Measurements from ENCODE around the gene NKRF. TPM values are rescaled to one million over a fixed set of nuclear protein-coding genes. Genes with fewer than 3 reads are reported as not detected.

NKRF gene
- total RNA-seq (2021) (18.8 and 22.1 TPM in 2 replicates), Bru-seq, nascent RNA (percentile 86 among the genes with signal in this experiment), BruChase-seq, experiment 1, labeled RNA remaining after a 2-hour chase (percentile 91 among the genes with signal in this experiment), BruChase-seq, experiment 2, labeled RNA remaining after a 6-hour chase (percentile 79 among the genes with signal in this experiment)
- long read RNA-seq, transcript NKRF-201 (3 exons, 3,817 nt) = major isoform, 17 of 20 reads
- long read RNA-seq, partial matches to known transcripts = 0 of 20 reads
- long read RNA-seq, other reads (novel, unspliced or antisense) = 2 of 20 reads

DNA sequence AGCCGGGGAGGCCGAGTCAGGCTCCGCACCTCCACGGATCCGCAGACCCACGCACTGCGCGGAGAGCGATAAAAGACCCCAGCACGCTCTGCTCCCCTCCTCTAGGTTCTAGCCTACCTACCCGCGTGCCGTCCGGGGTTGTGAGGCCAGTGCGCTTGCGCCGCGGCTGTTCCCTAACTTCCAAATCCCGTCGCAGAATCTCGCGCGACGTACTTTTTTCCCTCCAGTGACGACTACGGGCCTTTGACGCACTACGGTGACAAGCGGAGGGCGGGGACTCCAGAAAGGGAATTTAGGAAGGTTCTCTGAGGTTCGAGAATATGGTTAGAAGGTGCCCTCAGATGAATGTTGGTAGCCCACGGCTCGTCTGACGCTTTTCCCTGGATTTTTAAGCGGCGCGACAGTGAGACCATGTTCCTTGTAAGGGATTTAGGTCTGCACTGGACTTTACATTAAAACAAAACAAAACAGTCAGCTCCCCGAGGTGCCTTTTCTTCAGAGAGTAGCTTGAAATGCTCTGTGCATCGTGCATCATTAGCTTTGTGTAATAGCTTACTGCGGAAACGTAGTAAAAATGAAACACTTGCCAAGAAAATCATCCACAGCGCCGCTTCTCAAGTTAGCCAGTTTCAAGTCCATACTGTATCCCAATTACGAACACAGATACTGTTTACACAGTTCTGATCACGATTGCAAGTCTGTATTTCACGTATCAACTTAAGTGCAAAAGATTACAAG, at the start of gene NKRF:
Gene NKRF, minus strand, starts transcription at position 145 of the 738 bp plus-strand sequence.
- intact Hi-C loops (cut with micrococcal nuclease; ENCODE audit: unreplicated experiment) = no loop called here
- TF ChIP-seq, protein P1, sequence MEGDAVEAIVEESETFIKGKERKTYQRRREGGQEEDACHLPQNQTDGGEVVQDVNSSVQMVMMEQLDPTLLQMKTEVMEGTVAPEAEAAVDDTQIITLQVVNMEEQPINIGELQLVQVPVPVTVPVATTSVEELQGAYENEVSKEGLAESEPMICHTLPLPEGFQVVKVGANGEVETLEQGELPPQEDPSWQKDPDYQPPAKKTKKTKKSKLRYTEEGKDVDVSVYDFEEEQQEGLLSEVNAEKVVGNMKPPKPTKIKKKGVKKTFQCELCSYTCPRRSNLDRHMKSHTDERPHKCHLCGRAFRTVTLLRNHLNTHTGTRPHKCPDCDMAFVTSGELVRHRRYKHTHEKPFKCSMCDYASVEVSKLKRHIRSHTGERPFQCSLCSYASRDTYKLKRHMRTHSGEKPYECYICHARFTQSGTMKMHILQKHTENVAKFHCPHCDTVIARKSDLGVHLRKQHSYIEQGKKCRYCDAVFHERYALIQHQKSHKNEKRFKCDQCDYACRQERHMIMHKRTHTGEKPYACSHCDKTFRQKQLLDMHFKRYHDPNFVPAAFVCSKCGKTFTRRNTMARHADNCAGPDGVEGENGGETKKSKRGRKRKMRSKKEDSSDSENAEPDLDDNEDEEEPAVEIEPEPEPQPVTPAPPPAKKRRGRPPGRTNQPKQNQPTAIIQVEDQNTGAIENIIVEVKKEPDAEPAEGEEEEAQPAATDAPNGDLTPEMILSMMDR (conservative IDR thresholded peaks at IDR 0.05; ENCODE audit: low read depth, low read length) = no peak
- no peak for TF ChIP-seq EZH2 (IDR thresholded peaks at IDR 0.05; ENCODE audit: borderline replicate concordance, low read depth, low read length, poor library complexity, severe bottlenecking)
- DNase-seq (ENCODE audit: low spot score) = peak; percentile 95
- Histone ChIP-seq H3K4me1 (ENCODE audit: insufficient read depth, low read length, poor library complexity, severe bottlenecking) (no peaks in the 10 kb centered on the region), H3K9me3 (ENCODE audit: low read depth, low read length, poor library complexity, severe bottlenecking) (no peaks in the 10 kb centered on the region), H3K27ac (ENCODE audit: low read depth, low read length, poor library complexity, severe bottlenecking) (peak within 1 kb of the TSS; percentile 94), H3K36me3 (ENCODE audit: insufficient read depth, low read length, poor library complexity, severe bottlenecking) (no peaks in the 10 kb centered on the region), H3K27me3 (replicated peaks; ENCODE audit: insufficient read depth, low read depth, low read length, poor library complexity) (no peaks in the 10 kb centered on the region), H3K4me3 (ENCODE audit: low read depth, low read length, poor library complexity, severe bottlenecking) (peak within 1 kb of the TSS; percentile 69)
- BruUV-seq (replicated peaks) = no TSS peak
- CTCF ChIA-PET = no interaction called here
- POLR2A ChIA-PET (ENCODE audit: low non-redundant PET) = no interaction called here

DNA sequence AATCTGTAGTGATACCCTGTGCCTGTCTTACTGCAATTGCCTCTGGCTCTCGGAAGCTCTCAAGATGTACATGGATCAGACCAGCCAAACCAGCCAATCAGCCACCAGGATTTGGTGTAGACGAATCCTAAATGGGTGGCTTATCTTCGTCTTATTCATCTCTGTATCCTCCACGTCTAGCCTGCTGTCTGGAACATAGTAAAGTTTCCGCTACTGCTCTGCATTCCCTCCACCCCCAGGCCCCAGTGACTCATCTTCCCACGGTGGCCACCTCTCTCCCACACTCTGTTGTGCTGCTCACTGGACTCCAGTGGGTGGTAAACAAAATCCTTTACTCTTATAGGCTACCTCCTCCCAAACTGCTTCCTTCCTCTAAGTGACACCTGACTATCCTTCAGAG, 48.9 kb upstream of the NKRF start:
- TF ChIP-seq, protein P1 (conservative IDR thresholded peaks at IDR 0.05; ENCODE audit: low read depth, low read length) = no peak
- TF ChIP-seq EZH2 (IDR thresholded peaks at IDR 0.05; ENCODE audit: borderline replicate concordance, low read depth, low read length, poor library complexity, severe bottlenecking) = no peak

GRCh38 chrX:119654112-119654531, 47.9 kb upstream of the NKRF start:
- Histone ChIP-seq H3K4me1 (ENCODE audit: insufficient read depth, low read length, poor library complexity, severe bottlenecking) (no peaks in the 10 kb centered on the region), H3K27ac (ENCODE audit: low read depth, low read length, poor library complexity, severe bottlenecking) (no peak overlapping the region), H3K9me3 (ENCODE audit: low read depth, low read length, poor library complexity, severe bottlenecking) (no peaks in the 10 kb centered on the region), H3K27me3 (replicated peaks; ENCODE audit: insufficient read depth, low read depth, low read length, poor library complexity) (no peaks in the 10 kb centered on the region), H3K4me3 (ENCODE audit: low read depth, low read length, poor library complexity, severe bottlenecking) (no peak overlapping the region), H3K36me3 (ENCODE audit: insufficient read depth, low read length, poor library complexity, severe bottlenecking) (no peaks in the 10 kb centered on the region)
- DNase-seq (ENCODE audit: low spot score) = peak; percentile 7
- ChIA-PET CTCF (interaction anchor here (0.5 kb wide), 1 partner anchor 78 kb away, joined by 3 read pairs; no protein-coding TSS in a partner anchor), POLR2A (ENCODE audit: low non-redundant PET) (no interaction called here)
- no TSS peak for BruUV-seq (replicated peaks)
- TF ChIP-seq, protein P1 (conservative IDR thresholded peaks at IDR 0.05; ENCODE audit: low read depth, low read length) = no peak
- no peak for TF ChIP-seq EZH2 (IDR thresholded peaks at IDR 0.05; ENCODE audit: borderline replicate concordance, low read depth, low read length, poor library complexity, severe bottlenecking)
- intact Hi-C loops (cut with micrococcal nuclease; ENCODE audit: unreplicated experiment) = no loop called here

More for the DNA sequence above, 48.9 kb upstream of the NKRF start:
- Histone ChIP-seq H3K36me3 (ENCODE audit: insufficient read depth, low read length, poor library complexity, severe bottlenecking) (no peaks in the 10 kb centered on the region), H3K27ac (ENCODE audit: low read depth, low read length, poor library complexity, severe bottlenecking) (no peak overlapping the region), H3K4me3 (ENCODE audit: low read depth, low read length, poor library complexity, severe bottlenecking) (no peak overlapping the region), H3K9me3 (ENCODE audit: low read depth, low read length, poor library complexity, severe bottlenecking) (no peaks in the 10 kb centered on the region), H3K4me1 (ENCODE audit: insufficient read depth, low read length, poor library complexity, severe bottlenecking) (no peaks in the 10 kb centered on the region), H3K27me3 (replicated peaks; ENCODE audit: insufficient read depth, low read depth, low read length, poor library complexity) (no peaks in the 10 kb centered on the region)
- intact Hi-C loops (cut with micrococcal nuclease; ENCODE audit: unreplicated experiment) = no loop called here
- CTCF ChIA-PET = no interaction called here
- POLR2A ChIA-PET (ENCODE audit: low non-redundant PET) = no interaction called here
- DNase-seq (ENCODE audit: low spot score) = peak; percentile 56
- BruUV-seq (replicated peaks) = no TSS peak
